HG02981 (cell line): ENCODE measurements around the gene CCL4.
"Not testable (repeated sequence)": the region's sequence is repeated elsewhere in the genome, so short reads cannot be mapped to it uniquely, and the experiment has no call there.

Experiments
- ATAC-seq: cut with Tn5 transposase; IDR thresholded peaks from one replicate; pipeline ENCODE4 v1.9.1; 2021; ENCODE audit warnings: mild to moderate bottlenecking, moderate library complexity; ENCODE audit not compliant: unreplicated experiment

The CCL4 gene

DNA sequence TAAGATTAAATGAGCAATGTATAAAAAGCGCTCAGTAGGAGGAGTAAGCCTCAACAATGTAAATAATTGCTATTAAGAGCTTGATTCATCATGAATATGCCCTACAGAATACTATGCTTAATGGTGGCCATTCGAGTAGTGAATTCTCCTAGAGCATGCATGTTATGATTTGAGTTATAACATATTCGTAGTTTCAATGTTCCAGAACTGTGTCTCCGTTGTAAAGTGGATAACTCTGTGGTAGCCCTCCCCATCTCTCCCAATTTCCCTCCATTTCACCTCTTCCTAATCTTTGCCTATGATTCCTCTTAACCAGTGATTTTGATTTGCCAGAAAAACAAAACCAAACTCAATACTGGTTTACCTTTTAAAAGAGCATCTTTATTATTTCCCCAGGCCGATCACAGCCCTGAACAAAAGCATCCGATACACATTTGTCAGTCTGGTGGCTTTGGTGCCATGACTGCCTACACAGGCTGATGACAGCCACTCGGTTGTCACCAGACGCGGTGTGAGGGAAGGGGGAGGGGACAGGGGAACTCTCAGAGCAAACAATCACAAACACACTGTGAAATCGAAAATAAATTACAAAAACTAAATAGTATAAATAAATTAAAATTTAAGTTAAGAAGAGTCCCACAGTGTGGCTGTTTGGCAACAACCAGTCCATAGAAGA, 15.6 kb upstream of the CCL4 start:
- not testable (repeated sequence) for ATAC-seq

DNA sequence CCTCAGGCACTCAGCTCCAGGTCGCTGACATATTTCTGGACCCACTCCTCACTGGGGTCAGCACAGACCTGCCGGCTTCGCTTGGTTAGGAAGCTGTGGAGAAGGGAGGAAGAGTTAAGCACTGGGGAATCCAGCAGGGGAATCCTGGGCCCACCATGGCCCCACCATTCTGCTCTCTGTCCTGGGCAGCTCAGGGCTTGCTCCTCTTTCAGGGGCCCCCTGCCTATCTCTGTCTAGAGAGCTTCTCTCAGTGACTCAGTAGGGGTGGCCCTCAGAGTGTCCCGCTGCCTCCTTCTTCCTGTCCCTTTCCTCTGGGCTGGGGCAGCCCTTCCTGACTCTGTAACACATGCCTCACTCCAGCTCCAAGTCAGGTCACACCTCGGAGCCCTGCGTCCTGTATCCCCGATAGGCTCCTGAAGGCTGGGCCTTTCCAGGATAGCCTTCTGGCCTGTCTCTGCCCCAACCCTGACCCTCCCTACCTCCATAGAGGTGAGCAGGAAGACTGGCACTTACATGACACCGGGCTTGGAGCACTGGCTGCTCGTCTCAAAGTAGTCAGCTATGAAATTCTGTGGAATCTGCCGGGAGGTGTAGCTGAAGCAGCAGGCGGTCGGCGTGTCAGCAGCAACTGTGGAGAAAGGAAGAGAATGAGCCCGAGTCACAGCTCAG, 14.8 kb upstream of the CCL4 start:
- ATAC-seq, result no peak

- no peak for ATAC-seq
These were observed 14.2 kb upstream of the CCL4 start for GRCh38 chr17:36089339-36089865.

DNA sequence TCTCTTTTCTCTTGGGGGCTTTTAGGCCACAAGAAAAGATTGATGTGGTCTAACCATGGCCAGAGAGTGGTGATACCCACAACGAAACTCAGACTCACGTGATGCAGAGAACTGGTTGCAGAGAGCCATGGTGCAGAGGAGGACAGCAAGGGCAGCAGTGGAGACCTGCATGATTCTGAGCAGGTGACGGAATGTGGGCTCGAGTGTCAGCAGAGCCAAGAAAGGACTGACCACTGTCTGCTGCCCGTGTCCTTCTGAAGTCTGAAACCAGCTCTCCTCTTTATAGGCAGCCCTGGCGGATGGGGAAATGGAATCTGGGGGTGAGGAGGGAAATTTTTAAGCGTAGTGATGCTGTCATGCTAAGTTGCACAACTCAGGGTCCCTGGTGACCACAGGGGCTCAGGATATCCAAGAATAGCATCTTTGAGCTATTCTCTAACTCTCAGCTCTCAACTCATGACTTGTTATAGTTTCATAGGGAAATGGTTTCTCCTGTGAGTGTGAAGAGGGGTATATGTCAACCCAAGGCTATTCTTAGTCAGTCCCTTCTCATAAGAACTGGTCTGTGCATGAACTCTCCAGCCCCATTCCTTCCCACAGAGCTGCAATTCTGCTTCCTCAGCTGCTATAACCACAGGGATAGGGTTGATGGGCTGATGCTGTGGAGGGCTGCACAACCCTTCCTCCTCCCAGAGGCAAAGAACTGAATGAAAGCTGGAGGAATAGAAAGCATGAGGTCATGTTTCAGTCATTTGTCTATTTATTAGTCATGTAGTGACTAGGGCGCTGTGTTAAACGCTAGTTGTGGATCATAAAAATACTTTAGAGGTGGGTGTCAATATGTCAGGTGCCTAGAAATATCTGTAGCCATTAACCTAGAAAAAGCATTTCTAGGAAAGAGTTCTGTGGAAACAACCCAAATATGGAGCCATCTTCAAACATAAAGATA, 13.5 kb upstream of the CCL4 start, which contains the start of gene CCL3:
Gene CCL3 (minus strand): TSS at position 256 of the 949 bp plus-strand sequence. CDS start 85 bp downstream, at position 171.
- ATAC-seq, result peak; percentile 63

GRCh38 chr17:36092230-36092629, 11.4 kb upstream of the CCL4 start:
- no peak for ATAC-seq

DNA sequence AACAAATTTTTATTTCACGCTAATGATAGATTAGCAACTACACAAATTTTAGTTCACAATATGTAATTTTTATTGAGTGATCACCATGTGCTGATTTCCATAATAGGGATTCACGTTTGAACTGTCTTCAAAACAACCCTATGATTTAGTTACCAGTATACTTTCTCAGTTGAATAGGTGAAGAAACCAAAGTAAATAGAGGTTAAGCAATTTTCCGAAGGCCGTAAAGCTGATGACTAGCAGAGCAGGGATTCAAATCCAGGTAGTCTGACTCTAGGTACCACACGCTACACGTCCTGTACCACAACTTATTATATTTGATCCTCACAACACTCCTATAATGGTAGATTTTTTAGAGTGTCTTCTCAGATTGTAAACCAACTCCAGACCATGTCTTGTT, 10.9 kb upstream of the CCL4 start:
- ATAC-seq, result not testable (repeated sequence)

GRCh38 chr17:36094232-36094631, 9.4 kb upstream of the CCL4 start:
- ATAC-seq, result no peak

DNA sequence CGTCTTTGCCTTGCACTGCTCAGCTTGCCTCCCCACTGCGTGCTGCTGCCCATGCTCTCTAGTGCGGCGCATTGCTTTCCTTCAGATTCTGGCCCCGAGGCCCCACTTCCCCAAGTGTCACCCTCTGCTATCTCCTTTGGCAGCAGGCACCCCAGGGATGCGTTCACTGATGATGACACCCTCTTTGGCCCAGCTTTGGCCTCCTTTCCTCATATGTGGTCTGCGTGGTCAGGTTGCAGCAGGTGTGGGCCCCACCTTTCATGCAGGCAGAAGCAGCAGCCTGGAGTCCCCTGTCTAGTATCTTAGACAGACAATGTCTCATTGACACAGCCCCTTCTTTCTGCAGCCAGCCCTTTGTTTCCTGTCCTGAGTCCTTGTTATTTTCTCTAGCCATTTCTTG, 8.9 kb upstream of the CCL4 start:
- no peak for ATAC-seq

DNA sequence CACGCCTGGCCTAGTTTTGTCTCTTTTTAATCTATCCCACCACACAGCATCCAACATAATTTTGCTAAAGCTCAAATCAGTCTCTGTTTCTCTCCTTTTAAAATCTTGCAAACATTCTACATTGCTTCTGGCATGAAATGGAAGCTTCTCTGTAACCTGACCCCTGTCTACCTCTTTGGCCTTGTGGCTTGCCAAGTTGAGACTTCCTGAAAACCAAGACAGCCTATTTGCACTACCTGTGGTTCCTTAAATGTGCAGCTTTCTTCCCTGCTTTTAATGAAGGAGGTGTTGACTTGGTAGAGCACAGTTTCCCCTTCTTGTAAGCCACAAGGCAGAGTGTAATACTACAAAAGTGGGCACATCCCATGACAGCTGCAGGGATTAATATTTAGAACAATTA, 7.6 kb upstream of the CCL4 start:
- ATAC-seq, result no peak

DNA sequence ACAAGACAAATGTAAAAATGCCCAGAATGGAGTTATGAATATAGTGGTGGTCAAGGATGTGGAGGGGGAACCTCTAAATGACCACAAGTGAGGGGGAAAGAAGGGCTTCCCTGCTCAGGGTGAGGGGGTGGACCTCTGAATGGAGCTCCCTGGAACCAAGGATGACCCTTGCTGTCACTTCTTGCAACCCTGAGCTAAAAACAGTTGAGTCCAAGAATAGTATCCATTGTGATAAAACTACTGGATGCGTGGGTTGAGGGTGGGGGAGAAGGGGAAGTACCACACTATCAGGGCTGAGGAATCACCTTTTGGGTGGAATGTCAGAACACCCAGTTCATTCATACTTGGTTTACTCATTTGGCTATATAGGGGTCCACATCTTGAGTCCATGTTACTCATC, 4.6 kb upstream of the CCL4 start:
- ATAC-seq, result not testable (repeated sequence)

DNA sequence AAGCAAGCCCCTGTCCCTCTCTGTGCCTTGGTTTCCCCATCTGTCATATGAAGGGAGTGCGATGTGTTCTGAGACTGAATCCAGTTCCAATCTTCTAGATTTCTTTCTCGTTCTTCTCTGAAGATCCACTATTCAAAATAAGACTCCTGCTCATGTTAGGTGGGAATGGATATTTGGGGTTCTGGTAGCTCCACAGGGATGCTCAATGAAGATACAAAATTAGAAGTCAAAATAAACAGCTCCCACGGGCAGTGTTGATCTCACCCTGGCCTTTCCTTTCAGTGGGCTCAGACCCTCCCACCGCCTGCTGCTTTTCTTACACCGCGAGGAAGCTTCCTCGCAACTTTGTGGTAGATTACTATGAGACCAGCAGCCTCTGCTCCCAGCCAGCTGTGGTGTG, 619 bp downstream of the CCL4 start:
- ATAC-seq, result not testable (repeated sequence)

DNA sequence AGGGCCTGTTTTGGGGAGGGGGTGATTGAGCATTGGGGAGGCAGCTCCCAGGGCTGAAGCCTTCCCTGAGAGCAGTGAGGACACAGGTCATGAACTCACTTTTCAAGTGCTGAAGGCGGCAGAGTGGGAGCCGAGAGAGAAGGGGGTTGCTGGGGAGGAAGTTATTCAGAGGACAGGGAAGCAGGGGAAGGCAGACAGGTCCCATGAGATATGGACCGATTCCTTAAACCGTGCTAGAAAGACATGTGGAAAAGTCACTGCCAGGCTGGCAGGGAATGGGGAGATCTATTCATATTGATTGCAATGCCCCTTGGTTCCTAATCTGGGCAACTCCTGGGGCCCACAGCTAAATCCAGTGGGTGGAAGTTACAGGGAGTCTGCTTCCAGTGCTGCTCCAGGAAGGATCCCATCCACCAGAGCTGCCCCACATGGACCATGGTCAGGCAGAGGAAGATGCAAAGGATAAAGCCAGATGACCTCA, 1.1 kb downstream of the CCL4 start:
- ATAC-seq, result no peak

DNA sequence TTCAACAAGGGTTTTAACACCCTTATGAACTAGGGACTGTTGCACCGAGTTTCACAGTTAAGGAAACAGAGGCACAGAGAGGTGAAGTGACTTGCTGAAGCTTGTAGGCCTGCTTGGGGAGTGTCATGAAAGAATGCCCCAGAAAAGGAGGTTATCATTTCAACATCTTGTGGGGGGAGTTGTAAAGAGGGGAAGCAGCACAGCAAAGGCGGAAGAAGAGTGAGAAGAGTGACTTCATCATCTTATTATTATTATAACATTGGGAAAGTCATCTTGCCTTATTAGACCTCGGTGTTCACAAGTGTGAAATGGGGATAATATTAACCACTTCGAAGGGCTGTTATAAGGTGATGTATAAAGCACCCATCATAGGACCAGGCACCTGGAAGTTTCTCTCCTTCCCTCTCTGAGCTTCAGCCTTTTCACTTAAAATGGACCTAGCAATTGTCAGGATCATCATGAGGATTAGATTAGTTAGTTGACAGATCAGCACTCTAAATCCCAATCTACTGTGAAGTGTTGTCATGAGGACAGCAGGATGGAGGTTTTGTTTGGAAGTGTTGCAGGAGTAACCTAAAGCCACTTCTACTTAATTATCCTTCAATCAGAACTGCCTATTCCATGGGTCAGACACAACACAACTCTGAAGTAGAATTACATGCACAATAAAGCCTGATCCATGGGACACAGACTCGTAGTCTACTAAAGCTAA, 2.3 kb downstream of the CCL4 start:
- no peak for ATAC-seq

GRCh38 chr17:36106493-36106835, 2.8 kb downstream of the CCL4 start:
- no peak for ATAC-seq

GRCh38 chr17:36107660-36108059, 4.0 kb downstream of the CCL4 start:
- no peak for ATAC-seq

DNA sequence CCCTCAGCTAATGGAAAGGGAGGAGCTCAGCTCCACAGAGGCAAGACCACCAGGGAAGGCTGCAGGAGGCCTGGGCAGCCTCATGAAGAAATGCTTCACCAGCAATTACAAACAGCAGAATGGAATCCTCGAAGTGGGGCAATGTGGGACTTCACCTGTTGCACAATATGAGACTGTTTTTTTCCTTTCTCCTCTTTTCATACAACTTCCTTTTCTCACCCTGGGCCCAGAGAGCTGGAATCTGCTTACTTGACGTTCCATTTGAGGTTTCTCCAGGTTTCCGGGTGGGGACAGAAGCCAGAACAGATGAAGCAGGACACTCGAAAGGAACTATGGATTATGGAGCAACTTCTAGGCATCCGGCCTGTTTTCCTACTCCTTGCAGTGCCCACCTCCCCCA, 4.6 kb downstream of the CCL4 start:
- not testable (repeated sequence) for ATAC-seq

- ATAC-seq, result no peak
These were observed 7.5 kb downstream of the CCL4 start for GRCh38 chr17:36111068-36111490.

GRCh38 chr17:36112572-36112971, 8.9 kb downstream of the CCL4 start:
- no peak for ATAC-seq

DNA sequence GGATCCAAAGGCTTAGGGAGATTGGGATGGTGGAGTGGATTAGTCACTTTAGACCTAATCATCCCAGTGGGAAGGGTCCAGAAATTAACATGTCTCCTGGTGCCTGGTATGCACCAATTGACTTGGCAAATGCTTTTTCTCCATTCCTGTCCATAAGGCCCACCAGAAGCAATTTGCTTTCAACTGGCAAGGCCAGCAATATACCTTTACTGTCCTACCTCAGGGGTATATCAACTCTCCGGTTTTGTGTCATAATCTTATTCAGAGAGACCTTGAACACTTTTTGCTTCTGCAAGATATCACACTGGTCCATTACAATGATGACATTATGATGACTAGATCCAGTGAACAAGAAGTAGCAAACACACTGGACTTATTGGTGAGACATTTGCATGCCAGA, 9.5 kb downstream of the CCL4 start:
- ATAC-seq, result not testable (repeated sequence)

GRCh38 chr17:36114971-36115648, 11.5 kb downstream of the CCL4 start:
- ATAC-seq, result not testable (repeated sequence)
